ENCODE data around the gene PLOD1. TPM values are rescaled to one million over a fixed set of nuclear protein-coding genes. Genes with fewer than 3 reads are reported as not detected.

The PLOD1 gene
- total and polyA plus RNA-seq, 2 of the 13 experiments (the other 11 are each of a cell fraction or from before 2014, with no cell fraction given): 70.1 to 318 TPM

GRCh38 chr1:11934302-11935056, at the start of gene PLOD1 (continued):
- peak; percentile 81; the same call in 1 of the 2 replicates for TF ChIP-seq TFDP1 (CRISPR knock-in tag; IDR thresholded peaks at IDR 0.05; ENCODE audit: borderline replicate concordance)
- TF ChIP-seq CENPX (CRISPR knock-in tag; IDR thresholded peaks at IDR 0.05): no peak
- TF ChIP-seq ZUFSP (CRISPR knock-in tag; IDR thresholded peaks at IDR 0.05; ENCODE audit: borderline replicate concordance): no peak
- TF ChIP-seq TFDP2 (CRISPR knock-in tag; IDR thresholded peaks at IDR 0.05): peak; percentile 73
- TF ChIP-seq ZNF276 (CRISPR knock-in tag; IDR thresholded peaks at IDR 0.05; ENCODE audit: low read depth): peak; percentile 80; the same call in 1 of the 2 replicates
- no peak for TF ChIP-seq ZMYM2 (CRISPR knock-in tag; IDR thresholded peaks at IDR 0.05)
- TF ChIP-seq PRDM15 (CRISPR knock-in tag; IDR thresholded peaks at IDR 0.05): peak; percentile 59; the same call in 1 of the 2 replicates
- TF ChIP-seq KLF16 (CRISPR knock-in tag; IDR thresholded peaks at IDR 0.05): peak; percentile 30 to 91; a peak in 2 of 4 replicates
- peak; percentile 91 for TF ChIP-seq ZNF225 (CRISPR knock-in tag; IDR thresholded peaks at IDR 0.05)
- no peak for TF ChIP-seq ATM (IDR thresholded peaks at IDR 0.05; ENCODE audit: borderline replicate concordance)
- TF ChIP-seq POGK (CRISPR knock-in tag; conservative IDR thresholded peaks at IDR 0.05): peak; percentile 80; the same call in 1 of the 2 replicates
- no peak for TF ChIP-seq DMTF1 (CRISPR knock-in tag; IDR thresholded peaks at IDR 0.05)
- TF ChIP-seq U2AF2 (IDR thresholded peaks at IDR 0.05; ENCODE audit: low read depth, low read length): no peak
